Ovary (tissue), 3 donors: ENCODE results near the gene KLRK1.
"Not testable (repeated sequence)": the region's sequence is repeated elsewhere in the genome, so short reads cannot be mapped to it uniquely, and the experiment has no call there.

Experiments
- EP300 ChIP-seq: sonication (generic); formaldehyde crosslinking; IDR thresholded peaks from one replicate; pipeline ENCODE4 v1.6.1; 2017; ENCODE audit warnings: antibody characterized with exemption
- POLR2A ChIP-seq: fragments of 450-650 bp; IDR thresholded peaks from one replicate; pipeline ENCODE4 v1.6.1; 2017; ENCODE audit warnings: antibody characterized with exemption, mild to moderate bottlenecking, moderate library complexity
- TF ChIP-seq, protein P1 (sequence below), 3 donors: fragments of 450-650 bp in 2 of 3; fragments of 200-600 bp in 1 of 3; IDR thresholded peaks; one replicate each; pipeline versions ENCODE4 v1.5.1 to v1.8.0; 2016 to 2022; ENCODE audit warnings: antibody characterized with exemption in 3 of 3, mild to moderate bottlenecking in 1 of 3
- donor health status: DM: no; HTN: no; CAD: no.

DNA sequence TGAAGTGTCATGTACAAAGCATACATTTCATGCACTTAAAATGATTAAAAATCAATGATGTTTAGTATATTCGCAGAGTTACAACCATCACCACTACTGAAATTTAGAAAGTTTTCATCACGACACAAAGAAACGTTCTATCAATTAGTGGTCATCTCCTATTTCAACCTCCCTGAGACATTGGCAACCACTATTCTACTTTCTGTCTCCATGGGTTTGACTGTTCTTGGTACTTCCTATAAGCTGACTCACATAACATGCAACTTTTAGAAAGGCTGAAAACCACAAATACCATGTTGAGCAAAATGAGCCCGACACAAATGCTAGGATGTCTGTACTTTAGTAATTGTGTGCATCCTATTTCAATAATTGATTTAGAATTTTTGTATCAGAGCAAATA lies 40.8 kb upstream of the KLRK1 start:
- TF ChIP-seq, protein P1, sequence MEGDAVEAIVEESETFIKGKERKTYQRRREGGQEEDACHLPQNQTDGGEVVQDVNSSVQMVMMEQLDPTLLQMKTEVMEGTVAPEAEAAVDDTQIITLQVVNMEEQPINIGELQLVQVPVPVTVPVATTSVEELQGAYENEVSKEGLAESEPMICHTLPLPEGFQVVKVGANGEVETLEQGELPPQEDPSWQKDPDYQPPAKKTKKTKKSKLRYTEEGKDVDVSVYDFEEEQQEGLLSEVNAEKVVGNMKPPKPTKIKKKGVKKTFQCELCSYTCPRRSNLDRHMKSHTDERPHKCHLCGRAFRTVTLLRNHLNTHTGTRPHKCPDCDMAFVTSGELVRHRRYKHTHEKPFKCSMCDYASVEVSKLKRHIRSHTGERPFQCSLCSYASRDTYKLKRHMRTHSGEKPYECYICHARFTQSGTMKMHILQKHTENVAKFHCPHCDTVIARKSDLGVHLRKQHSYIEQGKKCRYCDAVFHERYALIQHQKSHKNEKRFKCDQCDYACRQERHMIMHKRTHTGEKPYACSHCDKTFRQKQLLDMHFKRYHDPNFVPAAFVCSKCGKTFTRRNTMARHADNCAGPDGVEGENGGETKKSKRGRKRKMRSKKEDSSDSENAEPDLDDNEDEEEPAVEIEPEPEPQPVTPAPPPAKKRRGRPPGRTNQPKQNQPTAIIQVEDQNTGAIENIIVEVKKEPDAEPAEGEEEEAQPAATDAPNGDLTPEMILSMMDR (IDR thresholded peaks at IDR 0.05): not testable (repeated sequence)
- TF ChIP-seq POLR2A, EP300: not testable (repeated sequence)
